Kidney (tissue), 14 donors: ENCODE data around the gene UBALD1. TPM values are rescaled to one million over a fixed set of nuclear protein-coding genes. Genes with fewer than 3 reads are reported as not detected.

Experiments
- DNase-seq, 5 donors: peaks; one replicate each; pipeline ENCODE4 v3.0.0-alpha.2; 2013 to 2020
- FAIRE-seq: peaks from 2 replicates; lab custom pipeline; 2012; peaks lifted over from hg19 to GRCh38; lab: Jason Lieb, UNC
- H3K27ac ChIP-seq, 2 donors: one replicate each; pipeline ENCODE4 v1.7.0; 2013; ENCODE audit warnings: low read depth in 2 of 2, low read length in 2 of 2, inconsistent platforms in 1 of 2
- H3K27me3 ChIP-seq: one replicate; pipeline ENCODE4 v1.7.1; 2013; ENCODE audit warnings: low read length, inconsistent platforms; ENCODE audit not compliant: control insufficient read depth, insufficient read depth
- H3K36me3 ChIP-seq, 3 donors: one replicate each; pipeline versions ENCODE4 v1.7.0 to v1.7.1; 2013; ENCODE audit warnings: low read length in 3 of 3, control low read depth in 1 of 3, inconsistent platforms in 1 of 3; ENCODE audit not compliant: insufficient read depth in 3 of 3, control insufficient read depth in 2 of 3
- H3K4me1 ChIP-seq, 3 donors: one replicate each; pipeline versions ENCODE4 v1.7.0 to v1.7.1; 2013; ENCODE audit warnings: low read length in 3 of 3, inconsistent platforms in 1 of 3, low read depth in 1 of 3; ENCODE audit not compliant: control insufficient read depth in 2 of 3, insufficient read depth in 2 of 3
- H3K4me3 ChIP-seq, 3 donors: one replicate each; pipeline versions ENCODE4 v1.7.0 to v1.8.1; 2013; ENCODE audit warnings: low read length in 3 of 3, control low read depth in 1 of 3, inconsistent platforms in 1 of 3
- H3K9ac ChIP-seq, 3 donors: one replicate each; pipeline versions ENCODE4 v1.7.0 to v1.7.1; 2013; ENCODE audit warnings: low read length in 3 of 3, control low read depth in 1 of 3, inconsistent platforms in 1 of 3
- H3K9me3 ChIP-seq, 3 donors: one replicate each; pipeline versions ENCODE4 v1.7.0 to v1.7.1; 2013; ENCODE audit warnings: low read length in 3 of 3, control low read depth in 1 of 3, inconsistent platforms in 1 of 3; ENCODE audit not compliant: control insufficient read depth in 2 of 3, insufficient read depth in 1 of 3
- CTCF ChIP-seq: IDR thresholded peaks from 3 replicates; pipeline ENCODE4 v1.5.1; 2012; ENCODE audit warnings: mild to moderate bottlenecking, moderate library complexity, borderline replicate concordance; ENCODE audit not compliant: insufficient read depth; ENCODE audit errors: extremely low read depth
- intact Hi-C: fragments of 100-400 bp; cut with DNase I; formaldehyde crosslinking; loops from one replicate; pipeline ENCODE4 v1.11.1; 2022
- polyA plus RNA-seq: library from polyadenylated mRNA; stranded (reverse); fragments of 350-450 nt; fragmentation: Illumina TruSeq; extraction: RNeasy Lipid Tissue Mini Kit (QIAGEN cat#74804); gene quantifications from one replicate; pipeline ENCODE4 v1.2.3, GENCODE V29; 2014; ENCODE audit warnings: low read depth, low replicate concordance; ENCODE audit not compliant: insufficient read depth
- total RNA-seq: library from RNA; stranded (reverse); fragmentation: NEBNext Ultra II Directional; extraction: Animal tissue kit (Norgen Biotek cat#: 25700); gene quantifications from one replicate; pipeline ENCODE4 v1.2.1, GENCODE V29; 2021
- donor health status: control.
- donor health status: control.
- donor health status: control.
- donor health status: control.
- donor health status: control.
- donor health status: DM: yes; HTN: yes; CAD: no.
- donor health status: Normal renal cell carcinoma (clear cell type).

UBALD1 gene
- total and polyA plus RNA-seq, 2 donors from 2014 or later, result 31.8 to 38.3 TPM

- peak in 4 of 5 donors; percentile 65 to 86 (median 77) for DNase-seq
Measured at GRCh38 chr16:4572715-4573114, 42.0 kb downstream of the UBALD1 start.

GRCh38 chr16:4570688-4571321 lies 43.9 kb downstream of the UBALD1 start:
- H3K4me1 ChIP-seq, result no peaks in the 10 kb centered on the region
- no peak for DNase-seq
- H3K27me3 ChIP-seq, result no peaks in the 10 kb centered on the region
- no peaks in the 10 kb centered on the region for H3K36me3 ChIP-seq
- H3K9me3 ChIP-seq, result no peaks in the 10 kb centered on the region
- intact Hi-C loops, result no loop called here
- no peak overlapping the region for H3K27ac ChIP-seq
- no peak overlapping the region for H3K4me3 ChIP-seq
- FAIRE-seq, result no peak
- TF ChIP-seq CTCF, result no peak
- H3K9ac ChIP-seq, result no peak overlapping the region

More at GRCh38 chr16:4572715-4573114, 42.0 kb downstream of the UBALD1 start:
- no peaks in the 10 kb centered on the region for H3K36me3 ChIP-seq
- no peaks in the 10 kb centered on the region for H3K4me1 ChIP-seq
- FAIRE-seq, result no peak
- no peak overlapping the region for H3K27ac ChIP-seq
- no peaks in the 10 kb centered on the region for H3K9me3 ChIP-seq
- H3K9ac ChIP-seq, result no peak overlapping the region
- no peaks in the 10 kb centered on the region for H3K27me3 ChIP-seq
- TF ChIP-seq CTCF, result no peak
- intact Hi-C loops, result no loop called here
- no peak overlapping the region for H3K4me3 ChIP-seq

DNA sequence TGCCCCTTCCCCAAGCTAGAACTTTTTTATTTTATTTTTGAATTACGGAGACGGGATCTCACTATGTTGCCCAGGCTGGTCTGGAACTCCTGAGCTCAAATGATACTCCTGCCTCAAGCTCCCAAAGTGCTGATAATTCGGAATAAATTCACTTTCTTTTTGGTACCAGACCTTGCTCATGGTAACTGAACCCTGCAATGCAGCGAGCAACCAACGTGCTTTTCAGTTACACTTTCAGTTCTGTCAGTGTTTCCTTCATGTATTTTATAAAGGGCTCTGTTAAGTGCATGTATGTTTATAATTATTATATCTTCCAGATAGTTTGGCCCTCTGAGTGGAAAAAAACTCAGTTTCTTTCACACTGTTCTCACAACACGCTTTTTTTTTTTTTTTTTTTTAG lies 44.6 kb downstream of the UBALD1 start:
- DNase-seq, result no peak
- Histone ChIP-seq H3K27me3 (no peaks in the 10 kb centered on the region), H3K9ac (no peak overlapping the region), H3K4me1 (no peaks in the 10 kb centered on the region), H3K9me3 (no peaks in the 10 kb centered on the region), H3K4me3 (no peak overlapping the region), H3K36me3 (no peaks in the 10 kb centered on the region), H3K27ac (no peak overlapping the region)
- intact Hi-C loops, result no loop called here
- TF ChIP-seq CTCF, result no peak
- no peak for FAIRE-seq
